BLaER1 treated with 17β-estradiol and CSF1 and Interleukin-3, amounts not matched to agents 10 nM and 100 nM (cell line): ENCODE measurements around the gene FLNA.

Source experiments
- H3K27ac ChIP-seq, 11 experiments: shearing (Covaris generic); formaldehyde crosslinking; 2 replicates each; pipeline ENCODE4 v1.8.1; 2022
- H3K27me3 ChIP-seq, 11 experiments: shearing (Covaris generic); formaldehyde crosslinking; 2 replicates each; pipeline ENCODE4 v1.8.1; 2022
- H3K36me3 ChIP-seq, 11 experiments: shearing (Covaris generic); formaldehyde crosslinking; 2 replicates each; pipeline ENCODE4 v1.8.1; 2022
- H3K4me1 ChIP-seq, 10 experiments: shearing (Covaris generic); formaldehyde crosslinking; 2 replicates each; pipeline ENCODE4 v1.8.1; 2022
- H3K4me2 ChIP-seq, 11 experiments: shearing (Covaris generic); formaldehyde crosslinking; 2 replicates each; pipeline ENCODE4 v1.8.1; 2022
- H3K4me3 ChIP-seq, 10 experiments: shearing (Covaris generic); formaldehyde crosslinking; 2 replicates each; pipeline ENCODE4 v1.8.1; 2022
- H3K9ac ChIP-seq, 11 experiments: shearing (Covaris generic); formaldehyde crosslinking; 2 replicates each; pipeline ENCODE4 v1.8.1; 2022
- H3K9me3 ChIP-seq, 11 experiments: shearing (Covaris generic); formaldehyde crosslinking; replicated peaks in 1 of 11; 2 replicates each; pipeline ENCODE4 v1.8.1; 2022
- H4K20me1 ChIP-seq, 11 experiments: shearing (Covaris generic); formaldehyde crosslinking; 2 replicates each; pipeline ENCODE4 v1.8.1; 2022
- Cebpa-rat ChIP-seq, 11 experiments: shearing (Covaris generic); IDR thresholded peaks; 2 replicates each; pipeline ENCODE4 v1.8.1; 2022

The FLNA gene

DNA sequence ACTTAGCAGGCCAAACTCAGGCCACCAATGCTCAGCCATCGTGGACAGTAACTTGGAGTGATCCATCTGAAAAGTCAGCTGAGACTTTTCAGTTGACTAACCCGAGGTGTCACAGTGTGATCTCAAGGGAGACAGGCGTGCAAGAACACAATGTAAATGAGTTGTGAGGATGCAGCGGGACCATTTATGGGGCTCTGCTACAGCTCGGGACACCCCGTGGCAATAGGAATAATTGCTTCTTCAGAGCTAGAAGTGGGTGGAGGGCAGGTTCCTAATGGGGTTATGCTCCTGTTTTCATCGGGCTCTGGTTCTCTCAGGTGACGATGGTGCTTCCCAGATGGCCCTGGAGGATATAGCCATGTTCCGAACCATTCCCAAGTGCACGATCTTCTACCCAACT lies 51.5 kb downstream of the FLNA start:
- peaks cover 84 to 97% (median 91%) of the 10 kb centered on the region in 11 experiments for H3K27me3 ChIP-seq
- H3K27ac ChIP-seq, result no peak overlapping the region
- H3K36me3 ChIP-seq, result no peaks in the 10 kb centered on the region
- H4K20me1 ChIP-seq, result peaks cover 0 to 35% (median 0%) of the 10 kb centered on the region in 11 experiments; a peak in 7 of 22 replicates
- H3K4me2 ChIP-seq, result no peak overlapping the region
- H3K9ac ChIP-seq, result no peak overlapping the region
- H3K9me3 ChIP-seq, result no peaks in the 10 kb centered on the region
- no peak overlapping the region for H3K4me3 ChIP-seq
- H3K4me1 ChIP-seq, result peaks cover 26 to 49% (median 34%) of the 10 kb centered on the region in 10 experiments
- no peak for TF ChIP-seq Cebpa-rat (IDR thresholded peaks at IDR 0.05)

DNA sequence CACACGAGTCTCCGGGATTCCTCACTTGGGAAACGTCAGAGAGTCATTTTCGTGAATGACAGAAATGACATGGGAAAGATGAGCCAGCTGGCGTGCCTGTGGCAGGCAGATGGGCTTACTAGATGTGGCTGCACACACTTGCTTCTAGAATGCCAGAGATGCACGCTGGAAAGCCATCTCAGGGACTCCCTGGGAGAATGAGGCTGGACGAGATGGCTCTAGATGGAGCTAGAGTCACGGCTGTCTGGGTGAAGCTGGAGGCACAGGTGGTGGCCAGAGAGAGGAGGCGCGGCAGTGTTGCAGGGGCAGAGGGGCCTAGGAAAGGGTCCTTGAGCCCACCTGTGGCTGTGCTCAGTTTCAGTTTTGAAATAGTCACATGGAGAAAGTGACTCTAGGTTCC lies 52.8 kb downstream of the FLNA start:
- Histone ChIP-seq H3K4me1 (peaks cover 13 to 36% (median 21%) of the 10 kb centered on the region in 10 experiments), H3K9me3 (no peaks in the 10 kb centered on the region), H3K4me3 (no peak overlapping the region), H4K20me1 (peaks cover 0 to 29% (median 0%) of the 10 kb centered on the region in 11 experiments; a peak in 7 of 22 replicates), H3K27me3 (peaks cover 72 to 97% (median 91%) of the 10 kb centered on the region in 11 experiments), H3K27ac (no peak overlapping the region), H3K9ac (no peak overlapping the region), H3K4me2 (no peak overlapping the region), H3K36me3 (no peaks in the 10 kb centered on the region)
- TF ChIP-seq Cebpa-rat (IDR thresholded peaks at IDR 0.05), result no peak

DNA sequence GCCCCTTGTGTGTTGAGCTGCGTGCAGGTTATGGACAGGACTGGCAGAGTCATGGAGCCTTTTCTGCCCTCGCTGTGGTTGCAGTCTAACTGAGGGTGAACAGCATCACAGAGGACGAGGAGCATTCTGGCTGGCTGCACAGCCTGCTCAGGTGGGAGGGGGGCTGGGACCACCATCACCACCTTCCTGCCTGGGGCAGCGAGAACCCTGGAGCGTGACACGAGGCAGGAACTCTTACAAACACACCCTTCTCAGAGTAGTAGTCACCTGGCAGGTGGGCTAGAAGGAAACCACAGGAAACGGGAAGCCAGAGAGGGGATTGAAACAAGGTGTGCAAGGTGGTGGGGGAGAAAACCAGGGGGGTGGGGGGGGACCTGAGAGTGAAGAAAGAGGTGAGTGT lies 53.3 kb downstream of the FLNA start:
- peaks cover 71 to 97% (median 90%) of the 10 kb centered on the region in 11 experiments for H3K27me3 ChIP-seq
- H3K9ac ChIP-seq, result no peak overlapping the region
- peaks cover 0 to 29% (median 0%) of the 10 kb centered on the region in 11 experiments; a peak in 6 of 22 replicates for H4K20me1 ChIP-seq
- H3K4me1 ChIP-seq, result peaks cover 8 to 32% (median 17%) of the 10 kb centered on the region in 10 experiments; a peak in 19 of 20 replicates
- no peak overlapping the region for H3K27ac ChIP-seq
- no peaks in the 10 kb centered on the region for H3K36me3 ChIP-seq
- no peaks in the 10 kb centered on the region for H3K9me3 ChIP-seq
- no peak for TF ChIP-seq Cebpa-rat (IDR thresholded peaks at IDR 0.05)
- H3K4me2 ChIP-seq, result peak overlapping the region in 4 of 11 experiments; percentile 12 to 52 (median 41); a peak in 2 of 22 replicates
- no peak overlapping the region for H3K4me3 ChIP-seq

DNA sequence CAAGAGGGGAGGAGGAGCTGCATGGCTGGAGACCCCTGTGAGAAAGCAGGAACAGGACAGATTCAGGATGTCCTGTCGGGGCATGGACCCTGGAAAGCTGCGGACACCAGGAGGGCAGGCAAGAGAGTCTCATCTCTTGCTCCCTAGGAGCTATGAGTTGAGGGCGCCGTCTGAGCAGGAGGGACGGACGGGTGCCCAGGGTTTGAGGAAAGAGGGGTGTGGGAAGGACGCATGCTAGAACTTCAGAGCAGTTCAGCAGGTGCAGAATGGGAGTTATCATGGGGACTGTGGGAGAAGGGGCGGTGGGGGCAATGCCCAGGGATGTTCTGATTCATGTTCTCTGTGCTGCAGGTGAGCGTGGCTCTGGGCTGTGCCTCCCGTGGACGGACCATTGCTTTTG lies 54.0 kb downstream of the FLNA start:
- peaks cover 0 to 21% (median 0%) of the 10 kb centered on the region in 11 experiments; a peak in 6 of 22 replicates for H4K20me1 ChIP-seq
- no peak overlapping the region for H3K4me3 ChIP-seq
- no peak for TF ChIP-seq Cebpa-rat (IDR thresholded peaks at IDR 0.05)
- peaks cover 67 to 97% (median 89%) of the 10 kb centered on the region in 11 experiments for H3K27me3 ChIP-seq
- peak overlapping the region in 10 of 11 experiments; percentile 5 to 61 (median 36); a peak in 12 of 22 replicates for H3K4me2 ChIP-seq
- no peak overlapping the region for H3K27ac ChIP-seq
- no peaks in the 10 kb centered on the region for H3K36me3 ChIP-seq
- no peaks in the 10 kb centered on the region for H3K9me3 ChIP-seq
- peaks cover 8 to 33% (median 15%) of the 10 kb centered on the region in 10 experiments; a peak in 18 of 20 replicates for H3K4me1 ChIP-seq
- H3K9ac ChIP-seq, result no peak overlapping the region

DNA sequence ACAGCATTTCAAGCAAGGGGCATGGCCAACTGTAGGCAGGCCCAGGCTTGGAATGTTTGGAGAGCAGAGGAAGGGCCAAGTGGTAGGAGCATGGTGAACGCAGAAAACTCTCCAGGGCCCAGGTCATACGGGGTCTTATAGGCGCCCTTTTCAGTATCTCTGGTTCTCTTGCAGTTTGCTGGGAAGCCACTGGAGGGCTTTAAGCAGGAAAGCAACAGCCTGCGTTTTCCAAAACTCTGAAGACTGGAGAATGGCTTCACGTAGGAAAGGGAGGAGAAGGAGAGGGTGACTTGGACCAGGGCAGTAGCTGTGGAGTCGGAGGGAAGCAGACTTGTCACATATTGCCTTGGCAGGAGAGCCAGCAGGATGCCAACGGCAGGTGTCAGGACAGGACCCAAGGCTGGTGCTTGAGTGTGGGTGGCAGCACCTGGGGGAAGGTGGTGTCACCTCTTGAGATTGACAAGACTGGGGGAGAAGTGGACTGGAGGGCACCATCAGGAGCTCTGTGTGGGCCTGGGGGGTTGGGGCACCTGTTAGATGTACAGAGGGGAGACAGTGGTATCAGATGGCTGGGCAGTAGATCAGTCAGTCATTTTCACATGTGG lies 56.9 kb downstream of the FLNA start:
- peaks cover 11 to 32% (median 20%) of the 10 kb centered on the region in 10 experiments for H3K4me1 ChIP-seq
- no peak for TF ChIP-seq Cebpa-rat (IDR thresholded peaks at IDR 0.05)
- H3K36me3 ChIP-seq, result no peaks in the 10 kb centered on the region
- no peak overlapping the region for H3K4me3 ChIP-seq
- peaks cover 0 to 8% (median 0%) of the 10 kb centered on the region in 11 experiments; a peak in 2 of 22 replicates for H4K20me1 ChIP-seq
- H3K27me3 ChIP-seq, result peaks cover 67 to 97% (median 89%) of the 10 kb centered on the region in 11 experiments
- no peak overlapping the region for H3K9ac ChIP-seq
- H3K4me2 ChIP-seq, result no peak overlapping the region; a peak in 1 of 22 replicates
- no peak overlapping the region for H3K27ac ChIP-seq
- H3K9me3 ChIP-seq, result no peaks in the 10 kb centered on the region

- Histone ChIP-seq H3K9me3 (no peaks in the 10 kb centered on the region), H3K36me3 (no peaks in the 10 kb centered on the region), H3K27me3 (peaks cover 70 to 98% (median 90%) of the 10 kb centered on the region in 11 experiments), H3K4me2 (no peak overlapping the region), H3K27ac (no peak overlapping the region), H4K20me1 (peaks cover 0 to 11% (median 0%) of the 10 kb centered on the region in 11 experiments; a peak in 5 of 22 replicates), H3K4me3 (no peak overlapping the region), H3K4me1 (peaks cover 8 to 47% (median 13%) of the 10 kb centered on the region in 10 experiments), H3K9ac (no peak overlapping the region)
- no peak for TF ChIP-seq Cebpa-rat (IDR thresholded peaks at IDR 0.05)
Measured at GRCh38 chrX:154315416-154315815, 59.0 kb downstream of the FLNA start.

DNA sequence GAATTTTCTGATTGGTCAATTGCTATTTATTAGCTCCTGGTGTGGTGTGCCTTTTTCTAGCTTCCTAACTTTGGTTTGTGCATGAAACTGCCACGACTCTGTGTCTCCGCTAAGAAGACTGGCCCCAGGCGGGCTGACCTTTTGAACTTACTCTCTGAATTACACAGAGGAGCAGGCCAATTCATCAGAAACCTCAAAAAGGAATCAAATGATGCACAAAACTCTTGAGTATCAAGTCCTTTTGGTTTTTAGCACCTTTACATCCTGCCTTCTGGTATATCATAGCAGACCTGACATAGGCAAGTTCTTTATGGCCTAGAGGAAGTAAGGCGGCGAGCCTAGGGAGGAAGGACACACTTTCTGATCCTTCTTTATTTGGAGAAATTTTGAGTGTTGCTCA lies 61.3 kb downstream of the FLNA start:
- H3K4me2 ChIP-seq, result peak overlapping the region in 3 of 11 experiments; percentile 28 to 44 (median 35); a peak in 4 of 22 replicates
- H3K27ac ChIP-seq, result no peak overlapping the region
- no peak for TF ChIP-seq Cebpa-rat (IDR thresholded peaks at IDR 0.05)
- H3K36me3 ChIP-seq, result no peaks in the 10 kb centered on the region
- no peaks in the 10 kb centered on the region for H3K9me3 ChIP-seq
- no peak overlapping the region for H3K4me3 ChIP-seq
- no peak overlapping the region for H3K9ac ChIP-seq
- H3K4me1 ChIP-seq, result peaks cover 0 to 58% (median 0%) of the 10 kb centered on the region in 10 experiments; a peak in 6 of 20 replicates
- peaks cover 0 to 10% (median 0%) of the 10 kb centered on the region in 11 experiments; a peak in 5 of 22 replicates for H4K20me1 ChIP-seq
- peaks cover 67 to 100% (median 95%) of the 10 kb centered on the region in 11 experiments for H3K27me3 ChIP-seq

DNA sequence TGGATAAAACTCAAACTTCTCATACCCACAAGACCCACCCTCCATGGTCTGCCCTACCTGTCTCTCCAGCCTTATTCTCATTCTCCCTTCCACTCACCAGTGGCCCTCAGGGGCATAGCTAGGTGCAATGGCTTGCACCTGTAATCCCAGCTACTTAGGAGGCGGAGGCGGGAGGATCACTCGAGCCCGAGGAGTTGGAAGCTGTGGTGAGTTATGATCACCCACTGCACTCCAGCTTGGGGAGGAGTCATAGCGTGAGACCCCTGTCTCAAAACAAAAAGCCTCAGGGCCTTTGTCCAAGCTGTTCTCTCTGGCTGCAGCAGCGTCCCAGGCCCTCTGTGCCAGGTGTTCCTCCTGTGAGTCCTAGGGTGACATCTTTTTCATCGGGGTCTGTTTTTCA lies 62.3 kb downstream of the FLNA start:
- H3K4me3 ChIP-seq, result no peak overlapping the region
- H3K9me3 ChIP-seq, result peaks cover 0 to 3% (median 0%) of the 10 kb centered on the region in 11 experiments; a peak in 1 of 22 replicates
- peaks cover 0 to 61% (median 0%) of the 10 kb centered on the region in 10 experiments; a peak in 6 of 20 replicates for H3K4me1 ChIP-seq
- H3K36me3 ChIP-seq, result no peaks in the 10 kb centered on the region
- TF ChIP-seq Cebpa-rat (IDR thresholded peaks at IDR 0.05), result no peak
- H3K4me2 ChIP-seq, result no peak overlapping the region
- H4K20me1 ChIP-seq, result peaks cover 0 to 10% (median 0%) of the 10 kb centered on the region in 11 experiments; a peak in 5 of 22 replicates
- no peak overlapping the region for H3K27ac ChIP-seq
- H3K9ac ChIP-seq, result no peak overlapping the region
- peaks cover 70 to 100% (median 95%) of the 10 kb centered on the region in 11 experiments for H3K27me3 ChIP-seq
